Prostate gland (tissue), 2 donors: Measurements from ENCODE around the gene WTAP. TPM values are rescaled to one million over a fixed set of nuclear protein-coding genes. Genes with fewer than 3 reads are reported as not detected.

Experiments used
- DNase-seq: peaks from one replicate; pipeline ENCODE4 v3.0.0-alpha.2; 2019; ENCODE audit warnings: low spot score
- H3K27ac ChIP-seq, 2 donors: fragments of 200-600 bp; sonication (generic); 2 replicates each; pipeline ENCODE4 v1.5.1; 2017 to 2019
- H3K27me3 ChIP-seq: fragments of 200-600 bp; sonication (generic); replicated peaks from 2 replicates; pipeline ENCODE4 v1.5.1; 2019; ENCODE audit not compliant: insufficient read depth
- H3K36me3 ChIP-seq, 2 donors: fragments of 200-600 bp; sonication (generic); 1 replicate in 1 of 2; 2 replicates in 1 of 2; pipeline versions ENCODE4 v1.5.1 to v1.8.1; 2017 to 2019
- H3K4me1 ChIP-seq: fragments of 200-600 bp; sonication (generic); replicated peaks from 2 replicates; pipeline ENCODE4 v1.5.1; 2019
- H3K4me3 ChIP-seq, 2 donors: fragments of 200-600 bp; sonication (generic); 2 replicates each; pipeline ENCODE4 v1.5.1; 2017 to 2019
- H3K9me3 ChIP-seq: fragments of 200-600 bp; sonication (generic); 2 replicates; pipeline ENCODE4 v1.5.1; 2017
- CTCF ChIP-seq, 4 experiments: fragments of 200-600 bp in 2 of 4; fragments of 450-650 bp in 2 of 4; sonication (generic) in 2 of 4; IDR thresholded peaks; 1 replicate in 3 of 4; 2 replicates in 1 of 4; pipeline ENCODE4 v1.5.1; 2016 to 2019; ENCODE audit warnings: antibody characterized with exemption in 4 of 4, mild to moderate bottlenecking in 2 of 4, moderate library complexity in 2 of 4
- POLR2A ChIP-seq: fragments of 450-650 bp; IDR thresholded peaks from one replicate; pipeline ENCODE4 v1.6.1; 2016; ENCODE audit warnings: antibody characterized with exemption, mild to moderate bottlenecking
- POLR2AphosphoS5 ChIP-seq: sonication (generic); formaldehyde crosslinking; IDR thresholded peaks from one replicate; pipeline ENCODE4 v1.6.1; 2017; ENCODE audit warnings: antibody characterized with exemption
- WGBS: methylation state at CpG from one replicate; pipeline ENCODE4 v1.1.5; 2018; 5-methylcytosine and 5-hydroxymethylcytosine counted together
- intact Hi-C: fragments of 100-400 bp; cut with DNase I; formaldehyde crosslinking; loops from one replicate; pipeline ENCODE4 v1.14.2; 2022
- total RNA-seq, 2 donors: library from RNA; depleted of rRNA; stranded (reverse); fragments of >200 nt; gene quantifications; one replicate each; pipeline ENCODE4 v1.1.0, GENCODE V29; 2016

The WTAP gene
- total RNA-seq, 2 donors from 2014 or later, result 84.1 to 99.3 TPM

- H3K4me3 ChIP-seq, result no peak overlapping the region
- H3K4me1 ChIP-seq, result peaks cover 3% of the 10 kb centered on the region
- 90% methylated on average over 7 of the region's 7 CpGs for WGBS
- no peak for TF ChIP-seq POLR2A
- H3K9me3 ChIP-seq, result no peaks in the 10 kb centered on the region
- H3K36me3 ChIP-seq, result no peaks in the 10 kb centered on the region
- DNase-seq, result no peak
- no peak overlapping the region for H3K27ac ChIP-seq
- no peaks in the 10 kb centered on the region for H3K27me3 ChIP-seq
- intact Hi-C loops, result no loop called here
Measured at GRCh38 chr6:159758031-159759001, 31.0 kb downstream of the WTAP start.

- Histone ChIP-seq H3K9me3 (no peaks in the 10 kb centered on the region), H3K36me3 (no peaks in the 10 kb centered on the region), H3K4me3 (no peak overlapping the region), H3K27me3 (no peaks in the 10 kb centered on the region), H3K4me1 (peaks cover 3% of the 10 kb centered on the region), H3K27ac (peak overlapping the region in 1 of 2 donors; percentile 99)
- no peak for TF ChIP-seq CTCF (IDR thresholded peaks at IDR 0.05)
- TF ChIP-seq POLR2AphosphoS5, result no peak
- no peak for TF ChIP-seq POLR2A
- WGBS, result 73% methylated on average over 2 of the region's 2 CpGs
- intact Hi-C loops, result loop anchor here (2.0 kb wide), 1 partner anchor 67 kb away; the partner anchor contains the start of gene SOD2
- no peak for DNase-seq
Measured at GRCh38 chr6:159759645-159760044, 32.3 kb downstream of the WTAP start.

- H3K4me3 ChIP-seq, result no peak overlapping the region
- H3K27ac ChIP-seq, result peak overlapping the region in 1 of 2 donors; percentile 99
- no peaks in the 10 kb centered on the region for H3K4me1 ChIP-seq
- no peaks in the 10 kb centered on the region for H3K27me3 ChIP-seq
- H3K9me3 ChIP-seq, result no peaks in the 10 kb centered on the region
- no peaks in the 10 kb centered on the region for H3K36me3 ChIP-seq
- TF ChIP-seq POLR2A, result no peak
- TF ChIP-seq POLR2AphosphoS5, result no peak
- TF ChIP-seq CTCF (IDR thresholded peaks at IDR 0.05), result no peak
- no peak for DNase-seq
- intact Hi-C loops, result loop anchor here (1.0 to 2.0 kb wide), 2 partner anchors 30 to 68 kb away; partner anchors contain the start of genes MRPL18 and SOD2
- WGBS, result 59% methylated on average over 3 of the region's 3 CpGs
Measured at GRCh38 chr6:159760602-159761057, 33.3 kb downstream of the WTAP start.

- no peaks in the 10 kb centered on the region for H3K9me3 ChIP-seq
- intact Hi-C loops, result loop anchor here (1.0 to 2.0 kb wide), 2 partner anchors 29 to 68 kb away; partner anchors contain the start of genes MRPL18 and SOD2
- H3K27ac ChIP-seq, result peak overlapping the region; percentile 98 to 99
- H3K4me3 ChIP-seq, result peak overlapping the region; percentile 66 to 88
- H3K36me3 ChIP-seq, result no peaks in the 10 kb centered on the region
- no peaks in the 10 kb centered on the region for H3K27me3 ChIP-seq
- H3K4me1 ChIP-seq, result no peaks in the 10 kb centered on the region
- peak; percentile 26 for DNase-seq
- WGBS, result 4% methylated on average over 45 of the region's 45 CpGs
- TF ChIP-seq CTCF (IDR thresholded peaks at IDR 0.05) (no peak), POLR2A (no peak), POLR2AphosphoS5 (no peak)
Measured at GRCh38 chr6:159761129-159761872, 34.0 kb downstream of the WTAP start.
